ENCODE measurements around the gene OR51V1. TPM values are rescaled to one million over a fixed set of nuclear protein-coding genes. Genes with fewer than 3 reads are reported as not detected.

The OR51V1 gene
- polyA plus RNA-seq, 1 experiment = not detected

DNA sequence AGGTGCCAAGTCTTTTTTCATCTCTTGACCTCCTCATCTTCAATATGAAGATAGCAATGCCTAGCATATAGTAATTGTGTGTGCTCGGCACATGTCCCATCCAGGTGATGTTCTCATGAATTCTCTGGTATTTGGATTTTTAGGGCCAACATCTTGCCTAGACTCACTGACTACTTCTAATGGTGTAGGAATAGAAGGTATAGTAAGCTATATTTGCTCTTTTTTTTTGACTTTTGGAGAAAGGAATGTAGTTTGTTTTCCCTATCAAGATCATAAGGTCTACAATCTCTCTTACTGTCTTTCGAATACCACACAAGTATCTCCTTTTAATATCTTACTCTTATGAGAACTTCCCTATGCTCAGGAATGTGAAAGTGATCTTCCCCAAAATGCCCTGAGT lies 30.6 kb upstream of the OR51V1 start:
- ChIA-PET CTCF (interaction anchor here (0.6 to 1.4 kb wide), 2 partner anchors 27 to 1475 kb away, joined by 3 to 5 read pairs; no protein-coding TSS in a partner anchor), POLR2A (no interaction called here)
- no peak for TF ChIP-seq CTCF (IDR thresholded peaks at IDR 0.05; ENCODE audit: low read depth, low read length)
- no peaks in the 10 kb centered on the region for H3K27me3 ChIP-seq (ENCODE audit: control insufficient read depth, insufficient read depth, low read length)
- H3K27ac ChIP-seq (ENCODE audit: low read depth, low read length) = no peak overlapping the region
- H3K4me3 ChIP-seq (ENCODE audit: low read depth, low read length) = no peak overlapping the region
- DNase-seq (ENCODE audit: low read depth, low spot score) = no peak
- H3K9me3 ChIP-seq (ENCODE audit: control insufficient read depth, insufficient read depth, low read length) = no peaks in the 10 kb centered on the region

DNA sequence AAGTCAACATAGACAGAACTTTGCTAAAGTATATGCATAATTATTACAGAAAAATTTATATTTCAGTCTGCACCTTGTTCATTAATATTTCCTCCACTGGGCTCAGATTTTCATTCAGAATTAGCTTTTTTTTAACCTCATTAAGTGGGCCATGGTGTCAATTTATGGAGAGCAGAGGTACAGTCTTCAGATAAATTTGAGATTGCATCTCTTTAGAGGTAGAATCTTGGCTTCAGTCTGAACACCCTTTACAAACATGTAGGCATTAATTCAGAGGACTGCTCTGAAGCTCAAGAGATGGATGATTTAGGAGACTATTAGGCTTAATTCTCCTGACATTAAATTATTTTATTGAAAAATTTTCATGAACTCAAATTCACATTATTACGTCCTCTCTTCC lies 29.8 kb upstream of the OR51V1 start:
- H3K9me3 ChIP-seq (ENCODE audit: control insufficient read depth, insufficient read depth, low read length) = no peaks in the 10 kb centered on the region
- H3K27ac ChIP-seq (ENCODE audit: low read depth, low read length) = no peak overlapping the region
- TF ChIP-seq CTCF (IDR thresholded peaks at IDR 0.05; ENCODE audit: low read depth, low read length) = no peak
- ChIA-PET POLR2A (no interaction called here), CTCF (interaction anchor here (1.4 kb wide), 1 partner anchor 26 kb away, joined by 5 read pairs; no protein-coding TSS in a partner anchor)
- H3K27me3 ChIP-seq (ENCODE audit: control insufficient read depth, insufficient read depth, low read length) = no peaks in the 10 kb centered on the region
- no peak for DNase-seq (ENCODE audit: low read depth, low spot score)
- no peak overlapping the region for H3K4me3 ChIP-seq (ENCODE audit: low read depth, low read length)

DNA sequence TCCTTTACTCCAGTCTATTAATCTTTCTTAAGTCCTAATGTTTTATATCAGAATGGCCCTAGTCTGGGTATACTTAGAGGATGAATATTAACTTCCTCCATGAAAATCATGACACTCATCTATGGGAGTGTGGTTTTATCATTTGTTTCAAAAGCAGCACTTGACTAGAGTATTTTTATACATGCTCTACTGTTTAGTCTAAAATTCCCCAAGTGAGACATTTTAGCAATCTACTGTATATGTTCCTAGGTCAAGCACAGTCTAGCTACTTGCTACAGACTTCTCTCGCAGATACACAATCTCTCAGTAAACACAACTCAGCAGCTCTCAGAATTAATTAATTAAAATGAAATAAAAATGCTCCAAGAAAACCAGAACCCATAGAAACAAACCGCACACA lies 29.3 kb upstream of the OR51V1 start:
- H3K27ac ChIP-seq (ENCODE audit: low read depth, low read length) = no peak overlapping the region
- CTCF ChIA-PET = interaction anchor here (1.4 kb wide), 1 partner anchor 26 kb away, joined by 5 read pairs; no protein-coding TSS in a partner anchor
- DNase-seq (ENCODE audit: low read depth, low spot score) = no peak
- no peaks in the 10 kb centered on the region for H3K27me3 ChIP-seq (ENCODE audit: control insufficient read depth, insufficient read depth, low read length)
- H3K4me3 ChIP-seq (ENCODE audit: low read depth, low read length) = no peak overlapping the region
- POLR2A ChIA-PET = no interaction called here
- TF ChIP-seq CTCF (IDR thresholded peaks at IDR 0.05; ENCODE audit: low read depth, low read length) = no peak
- H3K9me3 ChIP-seq (ENCODE audit: control insufficient read depth, insufficient read depth, low read length) = no peaks in the 10 kb centered on the region

- CTCF ChIA-PET = no interaction called here
- POLR2A ChIA-PET = no interaction called here
Measured at GRCh38 chr11:5229356-5229755, 28.9 kb upstream of the OR51V1 start.

GRCh38 chr11:5228124-5228523 lies 27.6 kb upstream of the OR51V1 start:
- no peak overlapping the region for H3K4me3 ChIP-seq (ENCODE audit: low read depth, low read length)
- H3K9me3 ChIP-seq (ENCODE audit: control insufficient read depth, insufficient read depth, low read length) = no peaks in the 10 kb centered on the region
- no peak for TF ChIP-seq CTCF (IDR thresholded peaks at IDR 0.05; ENCODE audit: low read depth, low read length)
- H3K27ac ChIP-seq (ENCODE audit: low read depth, low read length) = no peak overlapping the region
- CTCF ChIA-PET = no interaction called here
- no peak for DNase-seq (ENCODE audit: low read depth, low spot score)
- POLR2A ChIA-PET = no interaction called here
- H3K27me3 ChIP-seq (ENCODE audit: control insufficient read depth, insufficient read depth, low read length) = no peaks in the 10 kb centered on the region

More at GRCh38 chr11:5229356-5229755, 28.9 kb upstream of the OR51V1 start:
- Histone ChIP-seq H3K9me3 (ENCODE audit: control insufficient read depth, insufficient read depth, low read length) (no peaks in the 10 kb centered on the region), H3K27me3 (ENCODE audit: control insufficient read depth, insufficient read depth, low read length) (no peaks in the 10 kb centered on the region), H3K27ac (ENCODE audit: low read depth, low read length) (no peak overlapping the region), H3K4me3 (ENCODE audit: low read depth, low read length) (no peak overlapping the region)
- DNase-seq (ENCODE audit: low read depth, low spot score) = no peak
- no peak for TF ChIP-seq CTCF (IDR thresholded peaks at IDR 0.05; ENCODE audit: low read depth, low read length)
